UCSD-AML1 (cell line): ENCODE measurements around the gene ZNF75A.

Experiments
- DNase-seq: peaks from one replicate; lab custom pipeline; 2025; ENCODE audit not compliant: unreplicated experiment; lab: John Stamatoyannopoulos, UW

The ZNF75A gene

DNA sequence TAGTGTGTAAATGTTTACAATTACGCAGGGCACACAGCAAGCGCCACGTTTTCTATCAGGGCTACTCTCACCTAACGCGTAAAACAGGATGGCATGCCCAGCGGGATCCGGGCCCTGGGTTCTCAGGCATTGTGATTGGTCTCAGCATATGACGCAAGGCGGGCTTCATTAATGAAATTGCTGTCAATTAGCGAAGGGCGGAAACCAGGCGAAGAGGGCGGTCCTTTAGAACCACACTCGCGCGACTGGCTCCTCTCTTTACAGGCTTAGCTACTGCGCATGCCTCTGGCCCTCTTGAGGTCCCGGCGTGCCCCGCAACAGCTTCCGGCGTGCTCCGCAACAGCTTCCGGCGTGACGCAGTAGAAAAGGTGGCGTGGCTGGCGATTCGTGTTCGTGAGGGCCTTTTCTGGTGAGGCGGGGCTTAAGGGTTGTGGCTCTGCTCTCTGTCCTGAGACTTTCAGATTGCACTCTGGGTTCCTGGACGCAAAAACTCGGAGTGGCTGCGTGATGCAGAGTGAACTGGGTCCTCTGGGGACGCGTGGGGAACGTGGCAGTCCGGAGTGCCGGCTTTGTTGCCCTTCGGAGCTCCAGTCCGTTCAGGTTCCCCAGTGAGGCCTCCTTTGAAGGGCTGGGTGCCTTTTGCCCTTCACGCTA lies 59.6 kb downstream of the ZNF75A start:
- no peak for DNase-seq
